ENCODE data around the gene PHF2.

The PHF2 gene

DNA sequence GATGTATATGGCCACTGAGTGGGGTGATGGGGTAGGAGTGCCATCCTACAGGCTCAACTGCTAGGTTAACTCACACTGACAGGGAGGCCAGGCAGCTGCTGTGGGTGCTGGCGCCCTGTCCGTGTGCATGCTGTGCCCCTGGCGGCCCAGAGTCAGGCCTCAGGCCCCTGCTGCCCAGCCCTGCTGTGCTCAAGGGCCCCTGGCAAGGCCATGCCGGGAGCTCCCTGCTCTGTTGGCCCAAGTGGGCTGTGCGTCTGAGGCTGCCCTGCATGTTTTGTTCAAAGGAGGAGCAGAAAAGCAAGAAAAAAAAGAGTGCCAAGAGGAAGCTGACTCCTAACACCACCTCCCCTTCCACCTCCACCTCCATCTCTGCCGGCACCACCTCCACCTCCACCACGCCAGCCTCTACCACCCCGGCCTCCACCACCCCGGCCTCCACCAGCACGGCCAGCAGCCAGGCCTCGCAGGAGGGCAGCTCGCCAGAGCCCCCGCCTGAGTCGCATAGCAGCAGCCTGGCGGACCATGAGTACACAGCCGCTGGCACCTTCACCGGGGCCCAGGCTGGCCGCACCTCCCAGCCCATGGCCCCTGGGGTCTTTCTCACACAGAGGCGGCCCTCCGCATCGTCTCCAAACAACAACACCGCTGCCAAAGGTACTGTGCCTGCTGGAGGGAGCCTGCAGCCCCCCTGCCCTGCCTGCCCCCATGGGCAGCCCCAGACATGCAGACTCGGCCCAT, 100.1 kb downstream of the PHF2 start:
- H4K20me1 ChIP-seq, result peaks cover 0 to 76% (median 31%) of the 10 kb centered on the region in 11 experiments; a peak in 15 of 22 replicates
- no peak overlapping the region for H3K27ac ChIP-seq
- H3K36me3 ChIP-seq, result peaks cover 31 to 65% (median 57%) of the 10 kb centered on the region in 11 experiments
- no peak overlapping the region for H3K4me2 ChIP-seq
- no peak overlapping the region for H3K4me3 ChIP-seq
- H3K4me1 ChIP-seq, result no peaks in the 10 kb centered on the region
- no peak for TF ChIP-seq Cebpa-rat (IDR thresholded peaks at IDR 0.05)
- no peaks in the 10 kb centered on the region for H3K27me3 ChIP-seq
- H3K9ac ChIP-seq, result no peak overlapping the region
- H3K9me3 ChIP-seq (replicated peaks in 1 of 11), result no peaks in the 10 kb centered on the region

- Histone ChIP-seq H3K27me3 (no peaks in the 10 kb centered on the region), H3K9ac (no peak overlapping the region), H3K4me1 (no peaks in the 10 kb centered on the region), H3K4me3 (no peak overlapping the region), H3K9me3 (replicated peaks in 1 of 11) (no peaks in the 10 kb centered on the region), H4K20me1 (peaks cover 0 to 82% (median 31%) of the 10 kb centered on the region in 11 experiments; a peak in 15 of 22 replicates), H3K4me2 (no peak overlapping the region), H3K27ac (no peak overlapping the region), H3K36me3 (peaks cover 31 to 65% (median 57%) of the 10 kb centered on the region in 11 experiments)
- TF ChIP-seq Cebpa-rat (IDR thresholded peaks at IDR 0.05), result no peak
Measured at GRCh38 chr9:93677048-93677571, 100.7 kb downstream of the PHF2 start.

- Histone ChIP-seq H3K4me1 (no peaks in the 10 kb centered on the region), H3K4me2 (no peak overlapping the region), H4K20me1 (peaks cover 0 to 81% (median 28%) of the 10 kb centered on the region in 11 experiments; a peak in 15 of 22 replicates), H3K27me3 (no peaks in the 10 kb centered on the region), H3K36me3 (peaks cover 31 to 60% (median 56%) of the 10 kb centered on the region in 11 experiments), H3K4me3 (no peak overlapping the region), H3K9me3 (replicated peaks in 1 of 11) (no peaks in the 10 kb centered on the region), H3K9ac (no peak overlapping the region), H3K27ac (no peak overlapping the region)
- no peak for TF ChIP-seq Cebpa-rat (IDR thresholded peaks at IDR 0.05)
Measured at GRCh38 chr9:93677641-93678136, 101.3 kb downstream of the PHF2 start.

GRCh38 chr9:93678199-93679019, 102.0 kb downstream of the PHF2 start:
- Histone ChIP-seq H3K27ac (peak overlapping the region in 1 of 11 experiments; percentile 25; a peak in 1 of 22 replicates), H3K9me3 (replicated peaks in 1 of 11) (no peaks in the 10 kb centered on the region), H3K9ac (no peak overlapping the region), H3K4me2 (no peak overlapping the region), H3K4me3 (no peak overlapping the region), H3K36me3 (peaks cover 30 to 53% (median 49%) of the 10 kb centered on the region in 11 experiments), H4K20me1 (peaks cover 0 to 75% (median 21%) of the 10 kb centered on the region in 11 experiments; a peak in 14 of 22 replicates), H3K27me3 (no peaks in the 10 kb centered on the region), H3K4me1 (no peaks in the 10 kb centered on the region)
- no peak for TF ChIP-seq Cebpa-rat (IDR thresholded peaks at IDR 0.05)

GRCh38 chr9:93679536-93680442, 103.4 kb downstream of the PHF2 start:
- H3K4me3 ChIP-seq, result no peak overlapping the region
- peaks cover 0 to 5% (median 3%) of the 10 kb centered on the region in 10 experiments; a peak in 16 of 20 replicates for H3K4me1 ChIP-seq
- no peak overlapping the region for H3K27ac ChIP-seq
- no peaks in the 10 kb centered on the region for H3K9me3 ChIP-seq (replicated peaks in 1 of 11)
- H4K20me1 ChIP-seq, result peaks cover 0 to 62% (median 15%) of the 10 kb centered on the region in 11 experiments; a peak in 12 of 22 replicates
- H3K27me3 ChIP-seq, result no peaks in the 10 kb centered on the region
- H3K4me2 ChIP-seq, result no peak overlapping the region
- TF ChIP-seq Cebpa-rat (IDR thresholded peaks at IDR 0.05), result no peak
- no peak overlapping the region for H3K9ac ChIP-seq
- H3K36me3 ChIP-seq, result peaks cover 18 to 39% (median 35%) of the 10 kb centered on the region in 11 experiments

DNA sequence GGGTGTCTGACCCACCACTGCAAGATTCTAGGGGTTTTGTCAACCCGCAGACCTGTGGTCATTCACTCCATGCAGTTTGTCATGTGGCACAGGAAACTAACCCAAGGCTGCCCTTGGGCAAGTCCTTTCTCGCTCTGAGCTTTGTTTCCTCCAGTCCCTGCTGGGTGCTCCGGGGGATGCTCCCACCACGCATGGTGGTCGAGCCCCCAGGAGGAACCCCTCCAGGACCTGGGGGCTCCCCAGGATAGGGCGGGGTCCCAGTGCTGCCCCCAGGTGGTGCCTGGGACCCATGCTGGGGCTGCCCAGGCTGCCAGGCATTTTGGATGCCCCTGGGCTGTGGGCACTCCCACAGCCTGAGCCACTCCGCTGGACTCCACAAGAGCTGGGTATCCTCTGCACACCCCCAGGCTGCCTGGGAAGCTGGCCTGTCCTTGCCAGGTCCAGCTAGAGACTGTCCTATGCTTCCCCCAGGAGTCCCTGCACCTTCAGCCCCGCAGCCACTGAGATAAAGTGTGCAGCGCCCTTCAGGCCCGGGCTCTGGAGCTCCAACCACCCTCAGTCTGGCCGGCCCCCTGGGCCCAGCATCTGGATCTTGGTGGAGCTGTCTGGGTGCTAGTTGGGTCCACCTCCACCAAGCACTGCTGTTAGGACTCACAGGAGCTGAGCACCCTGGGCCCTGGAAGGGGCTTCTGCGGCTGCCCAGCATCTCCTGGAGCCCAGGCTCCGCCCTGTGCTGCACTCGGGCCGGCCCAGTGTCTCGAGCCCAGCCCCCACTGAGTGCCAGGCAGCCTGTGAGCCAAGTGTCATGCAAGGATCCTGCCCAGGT, 104.3 kb downstream of the PHF2 start:
- peaks cover 0 to 12% (median 10%) of the 10 kb centered on the region in 10 experiments; a peak in 16 of 20 replicates for H3K4me1 ChIP-seq

GRCh38 chr9:93681269-93682154, 105.1 kb downstream of the PHF2 start:
- Histone ChIP-seq H3K4me2 (no peak overlapping the region), H3K4me1 (peaks cover 0 to 12% (median 10%) of the 10 kb centered on the region in 10 experiments; a peak in 16 of 20 replicates), H3K36me3 (peaks cover 15 to 24% (median 20%) of the 10 kb centered on the region in 11 experiments), H3K27me3 (no peaks in the 10 kb centered on the region), H4K20me1 (peaks cover 0 to 49% (median 9%) of the 10 kb centered on the region in 11 experiments; a peak in 8 of 22 replicates), H3K9ac (no peak overlapping the region), H3K9me3 (replicated peaks in 1 of 11) (no peaks in the 10 kb centered on the region), H3K27ac (no peak overlapping the region), H3K4me3 (no peak overlapping the region)
- no peak for TF ChIP-seq Cebpa-rat (IDR thresholded peaks at IDR 0.05)

More for the DNA sequence above, 104.3 kb downstream of the PHF2 start:
- Histone ChIP-seq H3K9ac (no peak overlapping the region), H3K9me3 (replicated peaks in 1 of 11) (no peaks in the 10 kb centered on the region), H4K20me1 (peaks cover 0 to 53% (median 9%) of the 10 kb centered on the region in 11 experiments; a peak in 8 of 22 replicates), H3K36me3 (peaks cover 15 to 32% (median 28%) of the 10 kb centered on the region in 11 experiments), H3K27ac (no peak overlapping the region), H3K27me3 (no peaks in the 10 kb centered on the region), H3K4me2 (no peak overlapping the region), H3K4me3 (no peak overlapping the region)
- no peak for TF ChIP-seq Cebpa-rat (IDR thresholded peaks at IDR 0.05)

Measured in BLaER1 treated with 17β-estradiol and CSF1 and Interleukin-3, amounts not matched to agents 10 nM and 100 nM (cell line).